GM12873 (cell line): ENCODE data around the gene SDK2.

Experiments used
- CTCF ChIP-seq: IDR thresholded peaks from 2 replicates; pipeline ENCODE4 v1.5.1; 2012; ENCODE audit warnings: low read depth, mild to moderate bottlenecking, moderate library complexity, low read length, control low read depth; ENCODE audit not compliant: insufficient read depth; ENCODE audit errors: missing control alignments

The SDK2 gene

GRCh38 chr17:73285603-73285908 is 358.7 kb downstream of the SDK2 start:
- no peak for TF ChIP-seq CTCF

- no peak for TF ChIP-seq CTCF
Measured at GRCh38 chr17:73284906-73285602, 359.2 kb downstream of the SDK2 start.
